SK-N-SH (cell line): ENCODE data around the gene GABRG3. TPM values are rescaled to one million over a fixed set of nuclear protein-coding genes. Genes with fewer than 3 reads are reported as not detected.

Experiments
- CTCF ChIA-PET: fragments of 300-600, 350-600 bp; formaldehyde crosslinking; extraction: SDS; loops from one replicate; lab custom pipeline; 2021; lab: Yijun Ruan, JAX
- POLR2A ChIA-PET: fragments of 350-600 bp; sonication (Branson Sonifier 250); formaldehyde crosslinking; extraction: SDS; loops from one replicate; lab custom pipeline; 2020; ENCODE audit warnings: antibody characterized with exemption, inconsistent platforms; lab: Yijun Ruan, JAX
- DNase-seq: peaks from one replicate; pipeline ENCODE4 v3.0.0; 2012
- H2AFZ ChIP-seq: fragments of 200-600 bp; sonication (generic); 2 replicates; pipeline ENCODE4 v1.8.1; 2016; ENCODE audit warnings: antibody characterized with exemption, mild to moderate bottlenecking, low read depth
- H3F3A ChIP-seq: fragments of 200-600 bp; sonication (generic); replicated peaks from 2 replicates; pipeline ENCODE3; 2016; ENCODE audit warnings: antibody characterized with exemption, mild to moderate bottlenecking; ENCODE audit not compliant: insufficient read depth
- H3K27ac ChIP-seq, 2 experiments: fragments of 200-500 bp in 1 of 2; fragments of 200-600 bp in 1 of 2; sonication (Bioruptor generic) in 1 of 2; sonication (generic), shearing (Covaris generic) in 1 of 2; 2 replicates each; pipeline versions ENCODE4 v1.5.1 to v1.6.1; 2014 to 2016; ENCODE audit warnings: low read depth in 2 of 2, inconsistent platforms in 1 of 2, low read length in 1 of 2, mild to moderate bottlenecking in 1 of 2, mixed read lengths in 1 of 2
- H3K27me3 ChIP-seq: fragments of 200-600 bp; sonication (generic), shearing (Covaris generic); 2 replicates; pipeline ENCODE4 v1.6.1; 2016; ENCODE audit warnings: mixed run types; ENCODE audit not compliant: insufficient read depth
- H3K36me3 ChIP-seq, 2 experiments: fragments of 200-500 bp in 1 of 2; fragments of 200-600 bp in 1 of 2; sonication (Bioruptor generic) in 1 of 2; sonication (generic) in 1 of 2; replicated peaks in 1 of 2; 2 replicates each; pipeline versions ENCODE3 to v1.5.1; 2014 to 2016; ENCODE audit warnings: low read length in 1 of 2, mild to moderate bottlenecking in 1 of 2; ENCODE audit not compliant: insufficient read depth in 2 of 2, control insufficient read depth in 1 of 2
- H3K4me1 ChIP-seq, 2 experiments: fragments of 200-500 bp in 1 of 2; fragments of 200-600 bp in 1 of 2; sonication (Bioruptor generic) in 1 of 2; sonication (generic), shearing (Covaris generic) in 1 of 2; 2 replicates each; pipeline versions ENCODE4 v1.5.1 to v1.6.1; 2014 to 2016; ENCODE audit warnings: low read depth in 1 of 2, low read length in 1 of 2, mixed run types in 1 of 2; ENCODE audit not compliant: insufficient read depth in 2 of 2, control insufficient read depth in 1 of 2
- H3K4me2 ChIP-seq: fragments of 200-600 bp; sonication (generic), shearing (Covaris generic); 2 replicates; pipeline ENCODE4 v1.6.1; 2017; ENCODE audit warnings: mixed run types
- H3K4me3 ChIP-seq, 2 experiments: fragments of 200-500 bp in 1 of 2; fragments of 200-600 bp in 1 of 2; sonication (Bioruptor generic) in 1 of 2; sonication (generic), shearing (Covaris generic) in 1 of 2; 2 replicates each; pipeline versions ENCODE4 v1.5.1 to v1.8.1; 2014 to 2016; ENCODE audit warnings: low read depth in 2 of 2, inconsistent platforms in 1 of 2, low read length in 1 of 2, mild to moderate bottlenecking in 1 of 2, mixed read lengths in 1 of 2, moderate library complexity in 1 of 2
- H3K79me2 ChIP-seq: fragments of 200-600 bp; sonication (generic); 2 replicates; pipeline ENCODE4 v1.8.1; 2017; ENCODE audit warnings: mild to moderate bottlenecking; ENCODE audit not compliant: insufficient read depth
- H3K9ac ChIP-seq: fragments of 200-600 bp; sonication (generic); 2 replicates; pipeline ENCODE4 v1.6.1; 2017; ENCODE audit warnings: mixed run types
- H3K9me2 ChIP-seq: fragments of 200-600 bp; sonication (generic); 2 replicates; pipeline ENCODE4 v1.6.1; 2017; ENCODE audit warnings: mixed run types
- H3K9me3 ChIP-seq: fragments of 200-600 bp; sonication (generic); 2 replicates; pipeline ENCODE4 v1.6.1; 2017; ENCODE audit warnings: mixed run types, mild to moderate bottlenecking, moderate library complexity
- H4K20me1 ChIP-seq: fragments of 200-600 bp; sonication (generic); 2 replicates; pipeline ENCODE4 v1.6.1; 2017; ENCODE audit warnings: mild to moderate bottlenecking, mixed run types; ENCODE audit not compliant: insufficient read depth
- FOSL2 ChIP-seq: IDR thresholded peaks from 2 replicates; pipeline ENCODE4 v1.4.0; 2012; ENCODE audit warnings: low read depth, mild to moderate bottlenecking, moderate library complexity, borderline replicate concordance
- MEF2A ChIP-seq: IDR thresholded peaks from 2 replicates; pipeline ENCODE4 v1.4.0; 2012; ENCODE audit warnings: low read depth, borderline replicate concordance
- NFIC ChIP-seq: IDR thresholded peaks from 2 replicates; pipeline ENCODE4 v1.4.0; 2012; ENCODE audit warnings: borderline replicate concordance
- RCOR1 ChIP-seq: fragments of 150-350 bp; IDR thresholded peaks from 2 replicates; pipeline ENCODE4 v1.6.1; 2017; ENCODE audit warnings: antibody characterized with exemption, low read length
- REST ChIP-seq: IDR thresholded peaks from 2 replicates; pipeline ENCODE4 v1.6.1; 2012; ENCODE audit warnings: mild to moderate bottlenecking, low read depth, low read length, moderate library complexity
- RFX5 ChIP-seq: IDR thresholded peaks from 2 replicates; pipeline ENCODE4 v1.6.1; 2012; ENCODE audit warnings: mild to moderate bottlenecking, improper control_type of control experiment, low read length
- RXRA ChIP-seq: IDR thresholded peaks from 2 replicates; pipeline ENCODE4 v1.4.0; 2012; ENCODE audit warnings: low read depth, mild to moderate bottlenecking, borderline replicate concordance
- SMC3 ChIP-seq: IDR thresholded peaks from 2 replicates; pipeline ENCODE4 v1.6.1; 2012; ENCODE audit warnings: low read depth, low read length, improper control_type of control experiment
- TEAD4 ChIP-seq: IDR thresholded peaks from 2 replicates; pipeline ENCODE4 v1.4.0; 2012; ENCODE audit warnings: mild to moderate bottlenecking, borderline replicate concordance; ENCODE audit not compliant: insufficient read depth
- USF1 ChIP-seq: IDR thresholded peaks from 2 replicates; pipeline ENCODE4 v1.4.0; 2012; ENCODE audit warnings: low read depth, borderline replicate concordance
- YY1 ChIP-seq: IDR thresholded peaks from 2 replicates; pipeline ENCODE4 v1.4.0; 2012; ENCODE audit warnings: low read depth, mild to moderate bottlenecking
- WGBS: methylation state at CpG from one replicate; pipeline ENCODE4 v1.1.6; 2017; ENCODE audit warnings: low lambda C conversion rate; 5-methylcytosine and 5-hydroxymethylcytosine counted together
- polyA plus RNA-seq, 3 experiments: library from polyadenylated mRNA; depleted of rRNA; stranded (reverse); fragments of >200 nt; gene quantifications; 2 replicates each; pipeline ENCODE4 v1.2.3, GENCODE V29; 2012
- TF ChIP-seq, protein P1 (sequence below): IDR thresholded peaks from 2 replicates; pipeline ENCODE4; 2012
- TF ChIP-seq, protein P2 (sequence below): IDR thresholded peaks from 2 replicates; pipeline ENCODE4 v1.4.0; 2012; ENCODE audit warnings: low read depth
- TF ChIP-seq, protein P3 (sequence below): fragments of 200-600 bp; sonication (generic); IDR thresholded peaks from 2 replicates; pipeline ENCODE4 v1.6.1; 2017; ENCODE audit warnings: antibody characterized with exemption, mild to moderate bottlenecking, moderate library complexity

GABRG3 gene
- polyA plus RNA-seq, 1 of the 3 experiments (the other 2 are of a cell fraction), result not detected

DNA sequence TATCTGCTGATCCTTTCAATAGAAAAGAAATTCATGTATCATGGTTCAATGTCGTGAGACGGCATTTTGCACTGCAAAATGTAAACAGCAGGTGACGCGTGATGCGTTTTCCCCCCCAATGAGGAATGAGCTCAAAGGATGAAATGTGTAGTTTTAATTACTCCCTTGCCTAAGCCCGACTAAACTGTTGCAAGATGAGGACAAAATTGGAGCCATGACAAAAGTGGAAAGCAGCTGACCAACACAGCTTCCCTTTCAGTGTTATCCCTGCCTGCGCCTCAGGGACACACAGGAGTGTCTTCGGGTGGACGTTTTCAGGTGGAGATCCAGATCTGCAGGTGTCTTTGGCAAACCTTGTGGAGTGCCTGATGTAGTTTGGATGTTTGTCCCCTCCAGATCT is 92.0 kb downstream of the GABRG3 start:
- no peaks in the 10 kb centered on the region for H3K79me2 ChIP-seq
- H4K20me1 ChIP-seq, result no peaks in the 10 kb centered on the region
- H3F3A ChIP-seq, result no peaks in the 10 kb centered on the region
- no peak overlapping the region for H2AFZ ChIP-seq
- peaks cover 0 to 3% of the 10 kb centered on the region in 2 experiments; a peak in 1 of 4 replicates for H3K4me1 ChIP-seq
- H3K27me3 ChIP-seq, result no peaks in the 10 kb centered on the region
- TF ChIP-seq SMC3, result no peak
- TF ChIP-seq, protein P1, sequence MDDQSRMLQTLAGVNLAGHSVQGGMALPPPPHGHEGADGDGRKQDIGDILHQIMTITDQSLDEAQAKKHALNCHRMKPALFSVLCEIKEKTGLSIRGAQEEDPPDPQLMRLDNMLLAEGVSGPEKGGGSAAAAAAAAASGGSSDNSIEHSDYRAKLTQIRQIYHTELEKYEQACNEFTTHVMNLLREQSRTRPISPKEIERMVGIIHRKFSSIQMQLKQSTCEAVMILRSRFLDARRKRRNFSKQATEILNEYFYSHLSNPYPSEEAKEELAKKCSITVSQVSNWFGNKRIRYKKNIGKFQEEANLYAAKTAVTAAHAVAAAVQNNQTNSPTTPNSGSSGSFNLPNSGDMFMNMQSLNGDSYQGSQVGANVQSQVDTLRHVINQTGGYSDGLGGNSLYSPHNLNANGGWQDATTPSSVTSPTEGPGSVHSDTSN, result no peak
- TF ChIP-seq, protein P2, sequence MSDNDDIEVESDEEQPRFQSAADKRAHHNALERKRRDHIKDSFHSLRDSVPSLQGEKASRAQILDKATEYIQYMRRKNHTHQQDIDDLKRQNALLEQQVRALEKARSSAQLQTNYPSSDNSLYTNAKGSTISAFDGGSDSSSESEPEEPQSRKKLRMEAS, result no peak
- no peak for DNase-seq
- ChIA-PET CTCF (interaction anchor here (1.3 to 3.2 kb wide), 4 partner anchors 15 to 958 kb away, joined by 3 to 18 read pairs (median 4); no protein-coding TSS in a partner anchor), POLR2A (no interaction called here)
- WGBS, result 74% methylated on average over 9 of the region's 9 CpGs
- no peak overlapping the region for H3K4me2 ChIP-seq
- no peaks in the 10 kb centered on the region for H3K9me2 ChIP-seq
- no peaks in the 10 kb centered on the region for H3K9me3 ChIP-seq
- no peak overlapping the region for H3K9ac ChIP-seq
- H3K36me3 ChIP-seq, result no peaks in the 10 kb centered on the region
- H3K4me3 ChIP-seq, result no peak overlapping the region
- H3K27ac ChIP-seq, result no peak overlapping the region

DNA sequence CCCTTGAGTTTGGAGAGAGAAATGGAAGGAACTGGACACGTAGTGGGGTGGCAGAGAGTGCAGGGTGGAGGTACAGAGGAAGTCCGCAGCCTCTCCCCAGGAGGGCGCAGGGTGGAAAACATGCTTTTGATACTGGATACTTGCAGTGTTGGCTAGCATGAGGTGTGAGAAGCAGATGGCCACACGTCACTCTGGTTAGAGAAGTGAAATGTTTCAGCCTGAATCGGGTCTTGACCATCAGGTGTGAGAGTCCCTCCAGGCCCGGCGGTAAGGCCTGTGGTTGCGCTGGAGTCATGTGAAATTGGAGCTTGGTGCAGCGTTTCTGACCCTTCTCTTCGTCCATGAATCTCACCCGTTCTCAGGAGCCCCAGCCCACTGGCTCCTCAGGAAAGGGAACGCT is 93.1 kb downstream of the GABRG3 start:
- H3K4me3 ChIP-seq, result no peak overlapping the region
- no peaks in the 10 kb centered on the region for H3K36me3 ChIP-seq
- ChIA-PET CTCF (interaction anchor here (3.2 kb wide), 1 partner anchor 295 kb away, joined by 18 read pairs; no protein-coding TSS in a partner anchor), POLR2A (no interaction called here)
- H3K27me3 ChIP-seq, result no peaks in the 10 kb centered on the region
- H3F3A ChIP-seq, result no peaks in the 10 kb centered on the region
- no peaks in the 10 kb centered on the region for H3K9me2 ChIP-seq
- H3K4me2 ChIP-seq, result no peak overlapping the region
- H3K9ac ChIP-seq, result no peak overlapping the region
- H3K9me3 ChIP-seq, result no peaks in the 10 kb centered on the region
- no peak for TF ChIP-seq MEF2A
- no peak for TF ChIP-seq FOSL2
- no peak for TF ChIP-seq RFX5
- no peak for TF ChIP-seq RCOR1
- TF ChIP-seq NFIC, result no peak
- TF ChIP-seq TEAD4, result no peak
- no peak for TF ChIP-seq YY1
- 50% methylated on average over 11 of the region's 12 CpGs for WGBS
- no peak overlapping the region for H2AFZ ChIP-seq
- peaks cover 0 to 3% of the 10 kb centered on the region in 2 experiments; a peak in 1 of 4 replicates for H3K4me1 ChIP-seq
- no peaks in the 10 kb centered on the region for H4K20me1 ChIP-seq
- no peak for DNase-seq
- H3K79me2 ChIP-seq, result no peaks in the 10 kb centered on the region
- H3K27ac ChIP-seq, result no peak overlapping the region

- Histone ChIP-seq H3K9me3 (no peaks in the 10 kb centered on the region), H3K79me2 (no peaks in the 10 kb centered on the region), H3K27me3 (no peaks in the 10 kb centered on the region), H3K36me3 (no peaks in the 10 kb centered on the region), H3K4me3 (no peak overlapping the region), H2AFZ (no peak overlapping the region), H3K9me2 (no peaks in the 10 kb centered on the region), H3F3A (no peaks in the 10 kb centered on the region), H3K4me1 (peaks cover 0 to 3% of the 10 kb centered on the region in 2 experiments; a peak in 1 of 4 replicates), H3K27ac (no peak overlapping the region), H3K9ac (no peak overlapping the region), H3K4me2 (no peak overlapping the region), H4K20me1 (no peaks in the 10 kb centered on the region)
- no peak for DNase-seq
- ChIA-PET POLR2A (no interaction called here), CTCF (no interaction called here)
- WGBS, result 44% methylated on average over 7 of the region's 7 CpGs
- TF ChIP-seq, protein P2, result no peak
- TF ChIP-seq, protein P3, sequence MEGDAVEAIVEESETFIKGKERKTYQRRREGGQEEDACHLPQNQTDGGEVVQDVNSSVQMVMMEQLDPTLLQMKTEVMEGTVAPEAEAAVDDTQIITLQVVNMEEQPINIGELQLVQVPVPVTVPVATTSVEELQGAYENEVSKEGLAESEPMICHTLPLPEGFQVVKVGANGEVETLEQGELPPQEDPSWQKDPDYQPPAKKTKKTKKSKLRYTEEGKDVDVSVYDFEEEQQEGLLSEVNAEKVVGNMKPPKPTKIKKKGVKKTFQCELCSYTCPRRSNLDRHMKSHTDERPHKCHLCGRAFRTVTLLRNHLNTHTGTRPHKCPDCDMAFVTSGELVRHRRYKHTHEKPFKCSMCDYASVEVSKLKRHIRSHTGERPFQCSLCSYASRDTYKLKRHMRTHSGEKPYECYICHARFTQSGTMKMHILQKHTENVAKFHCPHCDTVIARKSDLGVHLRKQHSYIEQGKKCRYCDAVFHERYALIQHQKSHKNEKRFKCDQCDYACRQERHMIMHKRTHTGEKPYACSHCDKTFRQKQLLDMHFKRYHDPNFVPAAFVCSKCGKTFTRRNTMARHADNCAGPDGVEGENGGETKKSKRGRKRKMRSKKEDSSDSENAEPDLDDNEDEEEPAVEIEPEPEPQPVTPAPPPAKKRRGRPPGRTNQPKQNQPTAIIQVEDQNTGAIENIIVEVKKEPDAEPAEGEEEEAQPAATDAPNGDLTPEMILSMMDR, result no peak
- no peak for TF ChIP-seq USF1
- no peak for TF ChIP-seq REST
- TF ChIP-seq RXRA, result no peak
- TF ChIP-seq FOSL2, result no peak
- no peak for TF ChIP-seq SMC3
Measured at GRCh38 chr15:27065151-27065550, 94.2 kb downstream of the GABRG3 start.
